ENCODE data around the gene CALD1.

DNA sequence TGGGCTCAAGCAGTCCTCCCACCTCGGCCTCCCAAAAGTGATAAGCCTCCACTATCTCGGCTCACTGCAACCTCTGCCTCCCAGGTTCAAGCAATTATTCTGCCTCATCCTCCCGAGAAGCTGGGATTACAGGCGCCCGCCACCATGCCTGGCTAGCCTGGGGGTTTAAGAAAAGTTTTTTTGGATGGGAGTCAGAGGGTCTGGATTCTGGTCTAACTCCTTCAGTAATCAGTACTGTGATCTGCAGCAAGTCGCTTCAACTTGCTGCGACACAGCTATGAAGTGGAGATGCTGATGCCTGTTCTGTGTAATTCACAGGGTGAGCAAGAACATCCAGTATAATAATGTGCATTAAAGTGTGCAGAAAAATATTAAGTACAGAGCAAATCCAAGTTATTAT lies 118.5 kb downstream of the CALD1 start:
- no peak for TF ChIP-seq POLR2A (IDR thresholded peaks at IDR 0.05)
- TF ChIP-seq, protein P1, sequence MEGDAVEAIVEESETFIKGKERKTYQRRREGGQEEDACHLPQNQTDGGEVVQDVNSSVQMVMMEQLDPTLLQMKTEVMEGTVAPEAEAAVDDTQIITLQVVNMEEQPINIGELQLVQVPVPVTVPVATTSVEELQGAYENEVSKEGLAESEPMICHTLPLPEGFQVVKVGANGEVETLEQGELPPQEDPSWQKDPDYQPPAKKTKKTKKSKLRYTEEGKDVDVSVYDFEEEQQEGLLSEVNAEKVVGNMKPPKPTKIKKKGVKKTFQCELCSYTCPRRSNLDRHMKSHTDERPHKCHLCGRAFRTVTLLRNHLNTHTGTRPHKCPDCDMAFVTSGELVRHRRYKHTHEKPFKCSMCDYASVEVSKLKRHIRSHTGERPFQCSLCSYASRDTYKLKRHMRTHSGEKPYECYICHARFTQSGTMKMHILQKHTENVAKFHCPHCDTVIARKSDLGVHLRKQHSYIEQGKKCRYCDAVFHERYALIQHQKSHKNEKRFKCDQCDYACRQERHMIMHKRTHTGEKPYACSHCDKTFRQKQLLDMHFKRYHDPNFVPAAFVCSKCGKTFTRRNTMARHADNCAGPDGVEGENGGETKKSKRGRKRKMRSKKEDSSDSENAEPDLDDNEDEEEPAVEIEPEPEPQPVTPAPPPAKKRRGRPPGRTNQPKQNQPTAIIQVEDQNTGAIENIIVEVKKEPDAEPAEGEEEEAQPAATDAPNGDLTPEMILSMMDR (IDR thresholded peaks at IDR 0.05), result no peak
